HEK293 (cell line): ENCODE data around the gene SEC16A.

Experiments used
- ZBTB21 ChIP-seq: fragments of 450-650 bp; formaldehyde crosslinking; IDR thresholded peaks from 2 replicates; pipeline ENCODE4 v1.5.1; 2017; ENCODE audit warnings: missing biosample characterization, missing genetic modification characterization
- ZNF521 ChIP-seq: fragments of 450-650 bp; formaldehyde crosslinking; IDR thresholded peaks from 2 replicates; pipeline ENCODE4 v1.5.1; 2017; ENCODE audit warnings: missing biosample characterization, mild to moderate bottlenecking, missing genetic modification characterization

DNA sequence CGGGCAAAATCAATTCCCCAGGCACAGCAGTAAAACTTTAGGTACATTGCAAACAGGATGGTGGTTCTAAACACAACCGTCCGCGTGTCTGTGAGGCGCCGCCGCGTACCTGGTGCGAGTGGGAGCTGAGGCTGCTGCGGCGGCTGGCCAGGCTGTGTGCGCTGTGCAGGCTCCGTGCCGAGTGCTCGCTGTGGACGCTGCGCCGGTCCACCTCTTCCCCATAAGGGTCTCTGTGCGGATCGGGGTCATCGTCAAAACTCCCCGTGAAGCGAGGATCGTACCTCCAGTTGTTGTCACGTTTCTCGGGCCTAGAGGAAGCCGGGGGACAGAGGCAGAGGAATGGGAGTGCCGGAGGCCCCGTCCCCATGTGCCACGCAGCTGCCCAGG is 16.7 kb downstream of the SEC16A start:
- no peak for TF ChIP-seq ZNF521 (tag by site-specific recombination)
- TF ChIP-seq ZBTB21 (tag by site-specific recombination): no peak
